Chondrocyte (in vitro differentiated cells): ENCODE results near the gene XPNPEP3. TPM values are rescaled to one million over a fixed set of nuclear protein-coding genes. Genes with fewer than 3 reads are reported as not detected.

Experiments used
- DNase-seq: peaks from one replicate; pipeline ENCODE4 v3.0.0; 2021; ENCODE audit warnings: mixed read lengths, low spot score
- H3K27ac Mint-ChIP-seq: one replicate; pipeline ENCODE4 v1.8.0; 2021; ENCODE audit warnings: mild to moderate bottlenecking, moderate library complexity, mixed read lengths; ENCODE audit not compliant: unreplicated experiment
- H3K27me3 Mint-ChIP-seq: 2 replicates; pipeline ENCODE4 v1.8.0; 2021; ENCODE audit warnings: low read depth, mixed read lengths
- H3K36me3 Mint-ChIP-seq: 2 replicates; pipeline ENCODE4 v1.8.0; 2021; ENCODE audit warnings: low read depth, mixed read lengths
- H3K4me1 Mint-ChIP-seq: 2 replicates; pipeline ENCODE4 v1.8.0; 2021; ENCODE audit warnings: low read depth, mild to moderate bottlenecking, mixed read lengths
- H3K4me3 Mint-ChIP-seq: one replicate; pipeline ENCODE4 v1.8.0; 2021; ENCODE audit warnings: mild to moderate bottlenecking, moderate library complexity, mixed read lengths; ENCODE audit not compliant: unreplicated experiment
- H3K9me3 Mint-ChIP-seq: 2 replicates; pipeline ENCODE4 v1.8.0; 2021; ENCODE audit warnings: low read depth, mixed read lengths
- CTCF ChIP-seq: fragments of 200-600 bp; sonication (generic); IDR thresholded peaks from 2 replicates; pipeline ENCODE4 v1.5.0; 2021; ENCODE audit warnings: antibody characterized with exemption, mild to moderate bottlenecking, moderate library complexity
- total RNA-seq: library from RNA; stranded (reverse); gene quantifications from 3 replicates; pipeline ENCODE4 v1.2.1, GENCODE V29; 2021

Gene XPNPEP3
- total RNA-seq, 1 donor from 2014 or later, result 15.3 TPM

DNA sequence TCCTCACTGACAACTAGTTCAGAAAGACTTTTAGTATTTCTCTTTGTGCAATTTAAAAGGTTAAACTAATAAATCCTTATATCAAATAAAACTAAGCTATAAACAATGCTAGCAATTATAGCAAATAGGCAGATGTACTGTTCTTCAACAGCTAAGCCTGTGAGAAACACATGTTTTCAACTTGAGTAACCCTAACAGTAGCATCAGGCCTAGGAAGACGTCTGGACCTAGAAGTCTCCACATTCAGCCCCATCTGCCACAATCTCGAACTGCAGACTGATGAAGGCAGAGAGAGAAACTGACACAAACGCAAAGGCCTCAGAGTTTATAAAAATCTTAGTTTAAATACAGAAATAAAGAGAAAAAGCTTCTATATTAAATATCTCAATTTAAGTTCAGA is 3.0 kb upstream of the XPNPEP3 start:
- Mint-ChIP-seq H3K27me3 (no peaks in the 10 kb centered on the region), H3K4me1 (peaks cover 55% of the 10 kb centered on the region), H3K4me3 (peak overlapping the region; percentile 8), H3K9me3 (no peaks in the 10 kb centered on the region), H3K27ac (peak overlapping the region; percentile 65), H3K36me3 (peaks cover 6% of the 10 kb centered on the region)
- TF ChIP-seq CTCF, result no peak
- DNase-seq, result no peak

DNA sequence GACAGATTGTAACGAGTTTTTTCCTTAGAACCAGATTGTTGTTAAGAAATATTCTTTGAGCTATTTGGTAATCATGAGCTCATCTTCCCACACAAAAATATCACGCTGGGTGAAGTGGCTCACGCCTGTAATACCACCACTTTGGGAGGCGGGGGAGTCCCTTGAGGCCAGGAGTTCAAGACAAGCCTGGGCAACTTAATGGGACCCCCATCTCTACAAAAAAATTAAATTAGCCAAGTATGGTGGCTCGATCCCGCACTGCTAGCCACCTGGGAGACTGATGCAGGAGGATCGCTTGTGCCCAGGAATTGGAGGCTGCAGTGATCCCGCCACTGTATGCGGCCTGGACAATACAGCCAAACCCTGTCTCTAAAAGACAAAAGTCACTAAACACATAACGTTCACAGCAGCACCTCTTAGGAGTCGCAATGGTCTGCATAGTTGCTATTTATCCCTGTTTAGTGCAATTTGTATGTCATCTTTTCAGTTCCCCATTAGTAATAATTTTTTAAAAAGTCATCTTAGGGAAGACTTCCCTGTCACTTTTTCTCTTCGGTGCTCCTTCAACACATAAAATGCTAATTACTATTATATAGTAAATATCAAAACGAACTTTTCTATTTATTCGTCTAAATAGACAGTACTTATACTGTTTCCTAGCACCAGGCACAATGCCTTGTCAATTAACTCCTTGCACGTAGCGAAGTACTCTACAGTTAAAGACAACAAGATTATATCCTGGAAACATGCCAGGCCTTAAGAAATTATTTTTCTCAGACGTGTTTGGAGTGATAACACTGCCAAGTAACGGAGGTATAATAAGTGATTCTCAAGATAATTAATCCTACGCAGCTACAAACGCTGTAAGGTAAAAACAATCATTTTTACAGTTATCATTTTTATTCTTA is 1.6 kb upstream of the XPNPEP3 start:
- Mint-ChIP-seq H3K9me3 (no peaks in the 10 kb centered on the region), H3K27ac (peak overlapping the region; percentile 100), H3K4me1 (peaks cover 60% of the 10 kb centered on the region), H3K36me3 (no peaks in the 10 kb centered on the region), H3K4me3 (peak overlapping the region; percentile 96), H3K27me3 (no peaks in the 10 kb centered on the region)
- no peak for TF ChIP-seq CTCF
- DNase-seq, result no peak

GRCh38 chr22:40855979-40856512 is 902 bp upstream of the XPNPEP3 start:
- no peaks in the 10 kb centered on the region for H3K9me3 Mint-ChIP-seq
- peak overlapping the region; percentile 96 for H3K4me3 Mint-ChIP-seq
- no peaks in the 10 kb centered on the region for H3K27me3 Mint-ChIP-seq
- peaks cover 64% of the 10 kb centered on the region for H3K4me1 Mint-ChIP-seq
- DNase-seq, result no peak
- peak overlapping the region; percentile 100 for H3K27ac Mint-ChIP-seq
- H3K36me3 Mint-ChIP-seq, result no peaks in the 10 kb centered on the region
- no peak for TF ChIP-seq CTCF

DNA sequence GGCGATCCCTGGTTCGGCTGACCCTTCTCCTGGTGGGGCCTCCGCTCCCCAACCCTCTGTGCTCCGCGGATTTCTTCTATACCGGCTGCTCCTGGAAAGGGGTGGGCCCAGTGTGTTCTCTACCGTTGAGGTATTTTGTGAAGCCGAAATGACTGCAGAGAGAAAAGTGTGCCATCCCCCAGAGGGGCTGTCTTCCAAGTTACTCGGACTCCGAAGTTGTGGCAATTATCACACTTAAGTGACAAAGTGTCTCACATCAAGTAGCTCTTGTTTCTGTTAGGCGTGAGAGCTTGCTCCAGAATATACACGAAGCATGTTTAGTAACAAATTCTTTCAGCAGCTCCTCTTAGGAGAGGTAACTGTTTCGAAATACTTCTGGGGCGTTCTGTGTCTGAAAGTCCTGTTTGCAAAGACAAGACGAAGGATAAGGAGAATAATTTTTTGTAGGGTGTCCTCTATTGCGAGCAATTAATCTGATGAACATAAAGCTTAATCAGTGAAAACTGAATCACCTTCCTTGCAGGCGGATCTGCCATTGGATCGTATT is 434 bp downstream of the XPNPEP3 start:
- TF ChIP-seq CTCF, result no peak

DNA sequence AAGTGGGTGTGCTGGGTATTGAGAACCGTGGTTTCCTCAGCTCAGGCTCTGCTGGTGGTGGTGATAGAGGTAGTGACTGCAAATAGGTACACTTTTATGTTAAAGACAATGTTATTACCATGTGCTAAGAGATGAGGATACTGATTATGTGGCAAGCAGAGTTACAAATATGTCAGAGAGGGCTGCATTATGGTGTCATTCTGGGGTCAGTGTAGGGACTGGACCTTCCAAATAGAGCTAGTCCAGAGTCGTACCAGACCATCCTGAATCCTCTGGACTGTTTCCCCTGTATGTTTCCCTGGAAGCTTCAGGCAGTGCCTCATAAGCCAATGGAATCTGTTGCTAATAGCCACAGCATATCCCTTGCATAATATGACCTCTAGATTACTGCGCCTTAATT is 5.1 kb downstream of the XPNPEP3 start, which contains the start of gene DNAJB7:
TSS of gene DNAJB7 (minus strand) at position 101 of the 400 bp plus-strand sequence. CDS start 119 bp downstream, outside the sequence.
- Mint-ChIP-seq H3K4me1 (peaks cover 23% of the 10 kb centered on the region), H3K4me3 (no peak within 1 kb of the TSS), H3K27me3 (no peaks in the 10 kb centered on the region), H3K9me3 (no peaks in the 10 kb centered on the region), H3K36me3 (peaks cover 1% of the 10 kb centered on the region), H3K27ac (no peak within 1 kb of the TSS)
- DNase-seq, result no peak
- TF ChIP-seq CTCF, result no peak

More for the DNA sequence above, 434 bp downstream of the XPNPEP3 start:
- Mint-ChIP-seq H3K4me3 (peak overlapping the region; percentile 96), H3K9me3 (no peaks in the 10 kb centered on the region), H3K27me3 (no peaks in the 10 kb centered on the region), H3K4me1 (peaks cover 55% of the 10 kb centered on the region), H3K36me3 (peaks cover 1% of the 10 kb centered on the region), H3K27ac (peak overlapping the region; percentile 100)
- DNase-seq, result no peak
